OCI-LY7 (cell line): ENCODE measurements around the gene KCNK5.

Experiments used
- CTCF ChIP-seq: fragments of 200-600 bp; sonication (generic); conservative IDR thresholded peaks from 2 replicates; pipeline ENCODE4 v1.5.1; 2014; ENCODE audit warnings: mild to moderate bottlenecking, antibody characterized with exemption, low read length, moderate library complexity, mixed read lengths
- EZH2phosphoT487 ChIP-seq: fragments of 200-600 bp; sonication (generic); IDR thresholded peaks from 2 replicates; pipeline ENCODE4 v1.6.1; 2018; ENCODE audit warnings: low read depth, borderline replicate concordance, mild to moderate bottlenecking, mixed run types, antibody characterized with exemption, low read length, moderate library complexity, mixed read lengths

GRCh38 chr6:39214846-39215639 lies 14.2 kb downstream of the KCNK5 start:
- TF ChIP-seq CTCF (no peak), EZH2phosphoT487 (no peak)
